HG03457 (cell line): ENCODE measurements around the gene KBTBD6.
"Not testable (repeated sequence)": the region's sequence is repeated elsewhere in the genome, so short reads cannot be mapped to it uniquely, and the experiment has no call there.

ENCODE experiments used
- ATAC-seq: cut with Tn5 transposase; IDR thresholded peaks from one replicate; pipeline ENCODE4 v1.9.1; 2021; ENCODE audit warnings: moderate number of reproducible peaks; ENCODE audit not compliant: unreplicated experiment

The KBTBD6 gene

GRCh38 chr13:41136396-41137031, 3.9 kb upstream of the KBTBD6 start:
- ATAC-seq: no peak

- ATAC-seq: no peak
Measured at GRCh38 chr13:41133951-41134350, 1.3 kb upstream of the KBTBD6 start.

- ATAC-seq: peak; percentile 4
Measured at GRCh38 chr13:41131660-41132511, 716 bp downstream of the KBTBD6 start.

- ATAC-seq: not testable (repeated sequence)
Measured at GRCh38 chr13:41131189-41131588, 1.4 kb downstream of the KBTBD6 start.

- no peak for ATAC-seq
Measured at GRCh38 chr13:41130356-41130755, 2.2 kb downstream of the KBTBD6 start.

- no peak for ATAC-seq
Measured at GRCh38 chr13:41127701-41128100, 4.9 kb downstream of the KBTBD6 start.

- ATAC-seq: no peak
Measured at GRCh38 chr13:41122838-41123237, 9.8 kb downstream of the KBTBD6 start.

GRCh38 chr13:41117869-41118268, 14.7 kb downstream of the KBTBD6 start:
- no peak for ATAC-seq

- ATAC-seq: no peak
Measured at GRCh38 chr13:41111454-41111853, 21.1 kb downstream of the KBTBD6 start.

GRCh38 chr13:41107584-41108014, 25.0 kb downstream of the KBTBD6 start:
- ATAC-seq: no peak

- no peak for ATAC-seq
Measured at GRCh38 chr13:41107104-41107571, 25.5 kb downstream of the KBTBD6 start.

GRCh38 chr13:41099986-41100385, 32.6 kb downstream of the KBTBD6 start:
- no peak for ATAC-seq

GRCh38 chr13:41098761-41099160, 33.8 kb downstream of the KBTBD6 start:
- ATAC-seq: no peak

GRCh38 chr13:41095681-41096080, 36.9 kb downstream of the KBTBD6 start:
- ATAC-seq: not testable (repeated sequence)

- no peak for ATAC-seq
Measured at GRCh38 chr13:41085961-41086585, 46.5 kb downstream of the KBTBD6 start.

- ATAC-seq: no peak
Measured at GRCh38 chr13:41079725-41080124, 52.9 kb downstream of the KBTBD6 start.
